ENCODE results near the gene UBE2S. TPM values are rescaled to one million over a fixed set of nuclear protein-coding genes. Genes with fewer than 3 reads are reported as not detected.

The UBE2S gene
- total and polyA plus RNA-seq, 3 donors from 2014 or later = 150 to 272 (median 188) TPM

DNA sequence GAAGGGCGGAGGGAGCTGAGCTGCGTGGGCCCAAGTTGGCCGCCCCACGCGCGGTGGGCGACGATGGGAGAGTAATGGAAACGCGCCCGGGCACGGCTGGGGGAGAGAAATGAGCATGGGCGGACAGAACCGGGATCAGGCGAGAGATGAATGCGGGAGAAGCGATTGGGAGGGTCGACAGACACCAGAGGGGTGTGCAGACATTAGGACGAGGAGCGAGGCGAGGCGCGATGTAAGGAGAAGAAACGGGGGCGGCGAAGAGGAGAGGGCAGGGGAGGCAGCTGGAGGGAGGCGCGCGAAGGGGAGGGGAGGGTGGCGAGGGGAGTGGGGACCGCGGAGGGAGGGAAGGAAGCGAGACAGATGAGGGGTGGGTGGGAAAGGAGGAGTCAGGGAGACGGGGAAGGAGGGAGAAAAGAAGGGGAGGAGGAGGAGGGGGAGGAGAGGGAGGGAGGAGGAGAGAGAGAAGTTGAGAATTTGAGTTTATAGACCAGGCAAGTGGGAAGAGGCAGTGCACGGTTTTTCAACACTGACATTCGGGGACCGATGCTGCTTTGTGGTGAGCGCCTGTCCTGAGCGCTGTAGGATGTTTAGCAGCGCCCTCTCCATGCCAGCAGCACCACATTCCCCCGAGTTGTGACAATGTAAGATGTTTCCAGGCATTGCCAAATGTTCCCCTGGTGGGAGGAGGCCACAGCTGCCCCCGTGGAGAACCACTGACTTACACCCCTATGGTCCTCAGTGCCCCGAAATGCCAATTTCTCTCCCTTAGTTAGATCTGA lies 35.6 kb upstream of the UBE2S start, which contains the start of gene SHISA7:
Gene SHISA7, minus strand, starts transcription at position 256 of the 779 bp plus-strand sequence. CDS start 437 bp downstream, outside the sequence.
- H3K4me1 ChIP-seq = no peaks in the 10 kb centered on the region
- TF ChIP-seq, protein P1, sequence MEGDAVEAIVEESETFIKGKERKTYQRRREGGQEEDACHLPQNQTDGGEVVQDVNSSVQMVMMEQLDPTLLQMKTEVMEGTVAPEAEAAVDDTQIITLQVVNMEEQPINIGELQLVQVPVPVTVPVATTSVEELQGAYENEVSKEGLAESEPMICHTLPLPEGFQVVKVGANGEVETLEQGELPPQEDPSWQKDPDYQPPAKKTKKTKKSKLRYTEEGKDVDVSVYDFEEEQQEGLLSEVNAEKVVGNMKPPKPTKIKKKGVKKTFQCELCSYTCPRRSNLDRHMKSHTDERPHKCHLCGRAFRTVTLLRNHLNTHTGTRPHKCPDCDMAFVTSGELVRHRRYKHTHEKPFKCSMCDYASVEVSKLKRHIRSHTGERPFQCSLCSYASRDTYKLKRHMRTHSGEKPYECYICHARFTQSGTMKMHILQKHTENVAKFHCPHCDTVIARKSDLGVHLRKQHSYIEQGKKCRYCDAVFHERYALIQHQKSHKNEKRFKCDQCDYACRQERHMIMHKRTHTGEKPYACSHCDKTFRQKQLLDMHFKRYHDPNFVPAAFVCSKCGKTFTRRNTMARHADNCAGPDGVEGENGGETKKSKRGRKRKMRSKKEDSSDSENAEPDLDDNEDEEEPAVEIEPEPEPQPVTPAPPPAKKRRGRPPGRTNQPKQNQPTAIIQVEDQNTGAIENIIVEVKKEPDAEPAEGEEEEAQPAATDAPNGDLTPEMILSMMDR (IDR thresholded peaks at IDR 0.05) = no peak
- no peak for TF ChIP-seq POLR2A (IDR thresholded peaks at IDR 0.05)
- no peaks in the 10 kb centered on the region for H3K27me3 ChIP-seq
- no peaks in the 10 kb centered on the region for H3K36me3 ChIP-seq (ENCODE audit: low read depth, missing control alignments)
- 1 to 2% methylated on average over 43 of the region's 43 CpGs for WGBS, 2 donors
- no peak within 1 kb of the TSS for H3K27ac ChIP-seq
- no peaks in the 10 kb centered on the region for H3K9me3 ChIP-seq
- no peak within 1 kb of the TSS for H3K4me3 ChIP-seq
- DNase-seq = no peak
- intact Hi-C loops (cut with DNase I; ENCODE audit: low total_unique reads) = no loop called here

DNA sequence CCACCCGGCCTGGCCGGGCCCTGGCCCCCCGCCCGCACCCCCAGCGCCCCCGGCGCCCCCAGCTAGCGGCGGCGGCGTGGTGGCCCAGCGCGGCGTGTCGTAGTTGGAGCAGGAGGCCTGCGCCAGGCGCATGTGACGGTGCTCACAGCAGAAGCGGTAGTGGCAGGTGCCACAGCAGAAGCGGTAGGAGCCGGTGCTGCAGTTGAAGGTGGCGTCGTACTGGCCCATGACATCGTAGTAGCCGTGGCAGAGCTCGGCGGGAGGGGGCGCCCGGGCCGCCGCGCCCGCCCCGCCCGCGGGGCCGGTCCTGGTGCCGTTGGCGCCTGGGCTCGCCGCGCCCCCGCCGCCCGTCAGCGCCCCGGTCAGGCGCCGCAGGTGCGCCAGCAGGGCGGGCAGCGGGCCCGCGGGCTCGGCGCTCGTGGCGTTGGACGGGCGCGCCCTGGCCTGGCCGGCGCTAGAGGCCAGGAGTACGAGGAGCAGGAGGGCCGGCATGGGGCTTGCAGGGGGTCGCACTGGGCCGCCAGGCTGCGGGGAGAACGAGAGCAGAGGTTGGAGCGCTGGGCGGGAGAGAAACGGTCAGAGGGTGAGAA lies 34.9 kb upstream of the UBE2S start:
- Histone ChIP-seq H3K27ac (no peak overlapping the region), H3K4me1 (no peaks in the 10 kb centered on the region), H3K36me3 (ENCODE audit: low read depth, missing control alignments) (no peaks in the 10 kb centered on the region), H3K27me3 (no peaks in the 10 kb centered on the region), H3K4me3 (no peak overlapping the region), H3K9me3 (no peaks in the 10 kb centered on the region)
- 0 to 1% methylated on average over 2 to 58 of the region's 72 CpGs for WGBS, 2 donors
- DNase-seq = no peak
- intact Hi-C loops (cut with DNase I; ENCODE audit: low total_unique reads) = no loop called here
- no peak for TF ChIP-seq POLR2A (IDR thresholded peaks at IDR 0.05)
- TF ChIP-seq, protein P1 (IDR thresholded peaks at IDR 0.05) = no peak

DNA sequence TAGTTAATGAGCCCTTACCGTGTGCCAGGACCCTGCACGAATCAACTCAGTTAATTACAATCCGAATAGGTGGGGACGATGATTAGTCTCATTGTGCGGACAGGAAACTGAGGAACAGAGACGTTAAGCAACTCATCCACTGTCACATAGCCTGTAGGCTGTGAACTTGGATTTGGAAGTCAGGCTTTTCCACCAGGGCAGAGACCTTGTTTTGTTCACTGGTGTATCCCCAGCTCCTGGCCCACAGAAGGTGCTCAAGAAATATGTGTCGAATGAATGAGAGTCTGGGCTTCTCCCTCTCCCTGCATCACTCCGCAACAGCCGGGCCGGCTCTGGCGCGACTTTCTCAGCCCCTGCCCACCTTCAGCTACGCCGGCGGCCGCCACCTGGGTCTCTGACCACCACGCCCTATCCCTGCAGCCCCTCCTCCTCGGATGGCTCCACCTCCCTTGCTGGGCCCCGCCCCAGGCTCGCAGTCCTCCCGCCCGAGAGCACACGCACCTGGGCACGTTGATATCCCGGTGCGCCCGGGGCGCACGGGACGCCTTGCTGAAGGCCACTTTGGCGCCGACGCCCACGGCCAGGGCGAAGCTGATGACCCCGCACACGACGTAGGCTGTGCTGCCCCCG lies 34.2 kb upstream of the UBE2S start:
- no peaks in the 10 kb centered on the region for H3K9me3 ChIP-seq
- no peaks in the 10 kb centered on the region for H3K27me3 ChIP-seq
- H3K36me3 ChIP-seq (ENCODE audit: low read depth, missing control alignments) = no peaks in the 10 kb centered on the region
- no peak for TF ChIP-seq POLR2A (IDR thresholded peaks at IDR 0.05)
- TF ChIP-seq, protein P1 (IDR thresholded peaks at IDR 0.05) = no peak
- no peak overlapping the region for H3K27ac ChIP-seq
- 1 to 3% methylated on average over 21 to 37 of the region's 39 CpGs for WGBS, 2 donors
- no peak for DNase-seq
- intact Hi-C loops (cut with DNase I; ENCODE audit: low total_unique reads) = no loop called here
- H3K4me1 ChIP-seq = no peaks in the 10 kb centered on the region
- no peak overlapping the region for H3K4me3 ChIP-seq

DNA sequence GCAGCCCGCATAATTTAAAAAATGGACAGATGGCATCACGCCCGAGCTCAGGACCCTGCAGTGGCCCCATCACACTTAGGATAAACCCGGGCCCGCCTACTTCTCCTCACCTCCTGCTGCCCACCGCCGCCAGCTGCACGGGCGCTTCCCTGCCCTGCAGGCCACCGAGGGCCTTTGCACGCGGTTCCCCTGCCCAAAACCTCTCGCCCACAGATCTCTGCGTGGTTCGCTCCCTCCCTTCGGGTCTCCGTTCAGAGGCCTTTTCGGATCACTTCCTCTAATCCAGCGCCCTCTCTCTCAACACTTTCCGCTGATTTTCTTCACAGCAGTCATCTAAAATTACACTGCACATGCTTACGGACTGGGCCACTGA lies 33.7 kb upstream of the UBE2S start:
- Histone ChIP-seq H3K36me3 (ENCODE audit: low read depth, missing control alignments) (no peaks in the 10 kb centered on the region), H3K4me3 (no peak overlapping the region), H3K27ac (no peak overlapping the region), H3K9me3 (no peaks in the 10 kb centered on the region), H3K4me1 (no peaks in the 10 kb centered on the region), H3K27me3 (no peaks in the 10 kb centered on the region)
- no peak for DNase-seq
- 1 to 4% methylated on average over 21 of the region's 21 CpGs for WGBS, 2 donors
- TF ChIP-seq, protein P1 (IDR thresholded peaks at IDR 0.05) = no peak
- no peak for TF ChIP-seq POLR2A (IDR thresholded peaks at IDR 0.05)
- intact Hi-C loops (cut with DNase I; ENCODE audit: low total_unique reads) = no loop called here
